HG03469 (cell line): ENCODE data around the gene B9D1.

Experiments
- ATAC-seq: cut with Tn5 transposase; IDR thresholded peaks from one replicate; pipeline ENCODE4 v1.9.1; 2021; ENCODE audit warnings: mild to moderate bottlenecking, moderate library complexity, moderate number of reproducible peaks; ENCODE audit not compliant: unreplicated experiment

Gene B9D1

DNA sequence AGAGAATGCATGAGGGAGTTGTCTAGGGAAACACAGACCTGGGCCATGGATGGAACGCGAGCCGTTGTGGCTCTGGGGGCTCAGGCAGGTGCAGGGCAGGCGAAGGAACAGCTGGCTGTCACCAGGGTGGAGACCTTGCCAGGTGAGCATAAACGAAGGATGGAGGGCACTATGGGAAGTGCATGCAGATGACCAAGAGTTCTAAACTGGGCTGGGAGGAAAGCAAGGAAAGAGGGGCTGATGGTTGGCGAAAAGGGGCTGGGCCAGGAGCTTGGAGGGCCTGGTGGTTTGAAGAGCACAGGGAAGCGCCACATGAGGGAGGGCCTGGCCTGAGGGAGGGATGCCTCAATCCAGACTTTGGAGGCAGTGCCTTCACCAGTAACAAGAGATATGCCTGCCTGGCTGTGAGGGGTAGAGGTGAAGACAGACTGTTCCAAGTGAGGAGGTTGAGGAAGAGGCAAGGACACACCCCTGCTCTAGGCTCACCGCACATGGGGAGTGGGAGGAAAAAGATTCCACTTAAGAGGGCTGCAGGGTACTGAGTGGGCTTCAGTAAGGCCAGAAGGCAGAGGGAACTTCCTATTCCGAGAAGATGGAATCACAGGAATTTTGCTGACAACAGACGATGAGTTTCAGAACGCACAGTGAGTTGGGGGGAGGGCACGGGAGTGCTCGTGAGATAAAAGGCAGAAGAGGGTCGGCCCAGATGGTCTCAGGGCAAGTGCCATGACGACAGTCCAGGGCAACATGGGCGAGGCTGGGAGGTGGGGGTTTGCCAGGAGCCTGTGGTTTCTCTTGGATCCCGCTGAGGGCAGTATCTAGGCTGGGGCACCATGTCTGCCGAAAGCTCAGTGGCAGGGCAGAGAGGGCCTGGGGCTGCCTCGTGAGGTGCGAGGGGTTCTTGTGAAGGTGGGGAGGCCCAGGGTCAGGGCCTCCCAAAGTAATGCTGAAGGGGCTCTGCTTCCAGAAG is 20.6 kb downstream of the B9D1 start:
- no peak for ATAC-seq

DNA sequence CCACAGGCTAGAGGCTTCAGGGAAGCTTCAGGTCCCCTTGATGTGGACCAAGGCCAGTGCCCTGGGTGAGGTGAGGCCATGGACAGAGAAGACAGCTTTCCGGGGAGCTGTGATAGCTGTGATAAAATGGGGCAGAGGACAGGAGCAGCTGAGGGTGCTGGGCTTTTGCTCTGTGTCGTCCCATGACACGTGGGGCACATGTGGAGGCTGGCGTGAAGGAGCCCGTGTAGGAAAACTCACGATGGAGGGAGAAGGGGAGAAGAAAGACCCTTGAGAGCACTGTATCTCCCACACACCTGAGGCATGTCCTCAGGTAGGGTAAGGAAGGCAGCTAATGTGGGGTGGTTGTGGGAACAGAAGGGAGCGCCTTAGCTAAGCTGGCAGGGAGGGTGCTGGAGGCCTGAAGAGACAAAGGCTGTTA is 21.3 kb downstream of the B9D1 start:
- ATAC-seq: no peak

DNA sequence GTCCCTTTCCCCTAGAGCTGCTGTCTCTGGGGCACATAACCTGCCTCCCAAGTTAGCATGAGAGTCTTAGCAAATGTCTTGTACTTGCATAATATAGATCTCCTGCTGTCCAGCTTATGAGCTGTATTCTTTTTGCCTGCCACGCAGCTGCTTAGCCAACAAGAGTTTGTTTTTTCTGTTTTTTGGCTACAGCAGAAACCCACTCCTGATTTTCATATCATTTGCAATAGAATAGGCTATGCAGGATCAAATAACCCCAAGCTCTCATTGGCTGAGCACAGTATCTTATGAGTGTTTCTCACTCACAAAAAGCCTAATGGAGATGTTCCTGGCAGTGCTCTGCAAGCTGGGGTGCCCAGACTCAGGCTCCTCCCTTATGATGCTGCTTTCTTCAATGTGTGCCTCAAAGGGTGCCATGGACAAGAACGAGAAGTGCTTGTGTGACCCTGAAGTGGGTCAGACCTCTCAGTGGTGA is 23.1 kb downstream of the B9D1 start:
- no peak for ATAC-seq

DNA sequence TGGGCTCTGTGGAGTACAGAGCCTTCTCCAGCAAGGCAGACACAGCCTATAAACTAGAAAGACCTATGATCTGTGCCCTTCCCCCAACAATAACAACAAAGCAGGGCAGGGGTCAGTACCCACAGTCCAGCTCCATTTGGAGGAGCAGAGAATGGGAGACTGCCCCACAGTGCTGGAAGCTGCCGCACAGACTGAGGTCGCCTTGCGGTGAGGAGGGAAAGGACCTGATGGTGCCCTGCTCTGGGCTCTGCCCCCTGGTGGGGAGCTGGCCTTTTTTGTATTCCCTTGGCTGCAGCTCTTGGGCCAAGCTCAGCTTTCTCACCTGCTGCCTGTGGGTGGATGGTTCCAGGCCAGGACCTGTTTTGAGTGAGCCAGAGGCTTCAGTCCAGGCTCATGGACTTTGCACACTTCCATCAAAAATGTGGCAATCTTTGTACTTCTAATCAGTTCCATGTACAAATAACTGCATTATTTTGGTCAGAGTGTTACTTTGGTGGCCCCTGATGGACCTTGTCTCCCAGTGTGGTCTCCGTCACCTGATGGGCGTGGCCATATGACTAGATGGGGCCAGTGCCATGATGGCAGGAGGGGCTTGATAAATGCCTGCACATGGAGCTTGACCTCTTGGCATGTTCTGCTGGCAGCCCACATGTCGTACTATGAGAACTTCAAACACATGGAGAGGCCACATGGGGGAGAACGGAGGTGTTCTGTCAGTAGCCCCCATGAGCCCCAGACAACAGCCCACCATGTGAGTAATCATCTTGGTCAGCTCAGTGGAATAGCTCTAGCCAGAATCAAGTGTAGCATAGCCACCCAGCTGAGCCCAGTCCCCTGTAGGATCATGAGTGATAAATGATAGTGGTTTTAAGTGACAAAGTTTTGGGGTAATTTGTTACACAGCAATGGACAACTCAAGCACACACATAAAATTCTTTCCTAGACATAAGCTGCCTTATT is 24.2 kb downstream of the B9D1 start:
- no peak for ATAC-seq

DNA sequence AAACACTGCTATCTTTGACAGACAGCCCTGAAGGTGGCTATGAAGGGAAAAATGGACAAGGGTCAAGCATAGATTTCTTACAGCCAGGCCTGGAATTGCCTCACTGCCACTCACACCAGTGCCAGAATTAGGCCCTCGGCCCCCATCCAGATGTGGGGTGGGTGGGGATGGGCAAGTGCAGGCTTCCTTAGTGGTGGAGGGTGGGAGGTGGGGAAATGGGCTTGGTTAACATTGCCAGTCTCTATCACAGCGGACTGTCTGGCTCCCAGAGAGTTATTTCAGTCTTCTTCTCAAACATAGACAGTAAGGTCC is 24.9 kb downstream of the B9D1 start:
- no peak for ATAC-seq

DNA sequence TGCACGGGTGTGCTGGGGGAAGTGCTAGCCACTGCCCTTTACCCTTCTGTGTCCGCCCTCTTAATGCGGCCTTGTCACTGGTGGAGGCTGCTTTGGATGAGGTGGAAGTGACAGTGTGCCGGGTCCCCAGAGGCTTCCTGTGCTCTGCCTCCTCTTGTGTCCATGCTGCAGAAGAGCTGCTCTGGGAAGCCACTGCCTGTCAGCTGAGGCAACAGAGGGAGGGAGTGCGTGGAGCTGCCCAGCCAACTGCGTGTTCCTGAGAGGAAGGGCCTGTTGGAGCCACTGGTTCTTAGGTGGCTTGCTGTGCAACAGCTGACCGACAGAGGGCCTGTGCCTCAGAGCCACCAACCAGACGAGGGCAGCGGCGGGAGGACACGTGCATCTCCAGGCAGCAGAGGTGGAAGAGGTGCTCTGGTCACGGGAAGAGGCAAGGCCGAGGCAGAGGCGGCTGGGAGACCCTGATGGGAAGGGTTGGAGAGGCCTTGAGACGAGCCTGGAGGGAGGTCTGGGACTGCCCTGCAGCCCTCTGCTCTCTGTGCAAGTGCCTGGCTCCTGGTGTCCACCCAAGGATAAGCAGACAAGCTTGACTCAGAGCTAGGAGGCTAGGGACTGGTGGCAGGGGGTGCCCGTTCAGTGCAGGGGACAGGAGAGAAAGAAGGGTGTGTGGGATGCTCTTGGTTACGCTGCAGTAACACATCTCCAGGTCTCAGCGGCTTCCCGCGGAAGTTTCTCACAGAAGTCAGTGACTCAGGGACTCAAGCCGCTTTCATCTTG is 25.4 kb downstream of the B9D1 start:
- no peak for ATAC-seq

DNA sequence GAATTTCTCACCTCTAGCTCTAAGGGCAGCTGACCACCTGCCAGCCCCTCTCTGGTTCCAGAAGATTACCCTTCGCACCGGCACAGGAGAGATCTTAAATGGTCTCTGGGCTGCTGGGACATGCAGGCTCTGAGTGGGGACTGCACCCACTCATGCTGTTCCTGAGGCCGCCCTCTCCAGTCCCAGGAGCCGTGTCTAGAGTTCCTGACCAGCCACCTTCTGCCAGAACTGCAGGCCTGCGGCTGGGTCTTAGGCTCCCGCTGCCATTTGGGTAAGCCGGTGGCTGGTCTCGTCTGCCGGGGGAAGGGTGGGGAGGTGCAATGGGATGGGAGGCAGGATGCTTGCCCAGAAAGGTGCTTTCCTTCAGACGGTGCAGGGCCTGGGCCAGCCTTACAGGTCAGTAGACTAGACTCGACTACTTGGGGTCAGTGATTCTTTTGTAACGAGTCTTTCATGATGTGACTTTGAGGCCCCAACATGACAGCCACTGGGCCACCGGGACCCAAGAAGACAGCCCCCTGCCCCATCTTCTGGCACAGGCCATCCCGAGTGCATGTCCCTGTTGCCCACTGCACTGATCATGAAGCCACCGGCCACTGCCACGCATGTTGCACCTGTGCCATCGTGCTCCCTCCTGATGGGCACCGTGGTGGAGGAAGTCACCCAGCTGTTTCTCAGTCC is 26.4 kb downstream of the B9D1 start:
- ATAC-seq: no peak

DNA sequence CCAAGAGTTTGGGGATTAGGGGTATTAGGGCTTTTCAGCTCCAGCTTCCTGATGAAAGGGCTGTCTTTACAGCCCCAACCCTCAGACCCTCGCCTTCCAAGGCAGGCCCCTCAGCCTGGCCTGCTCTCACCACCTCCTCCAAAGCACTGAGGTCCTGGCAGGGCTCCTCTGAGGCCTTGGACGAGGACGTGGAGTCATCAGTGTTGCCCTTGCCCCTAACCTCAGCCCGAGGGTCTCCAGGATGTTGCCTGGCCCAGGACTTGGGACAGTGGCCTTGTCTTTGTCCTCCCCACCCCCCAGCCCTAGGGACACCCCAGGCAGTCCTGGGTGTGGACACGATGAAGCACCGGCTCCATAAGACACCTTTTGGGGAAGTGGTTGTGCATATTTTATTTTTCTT is 28.2 kb downstream of the B9D1 start:
- ATAC-seq: no peak

DNA sequence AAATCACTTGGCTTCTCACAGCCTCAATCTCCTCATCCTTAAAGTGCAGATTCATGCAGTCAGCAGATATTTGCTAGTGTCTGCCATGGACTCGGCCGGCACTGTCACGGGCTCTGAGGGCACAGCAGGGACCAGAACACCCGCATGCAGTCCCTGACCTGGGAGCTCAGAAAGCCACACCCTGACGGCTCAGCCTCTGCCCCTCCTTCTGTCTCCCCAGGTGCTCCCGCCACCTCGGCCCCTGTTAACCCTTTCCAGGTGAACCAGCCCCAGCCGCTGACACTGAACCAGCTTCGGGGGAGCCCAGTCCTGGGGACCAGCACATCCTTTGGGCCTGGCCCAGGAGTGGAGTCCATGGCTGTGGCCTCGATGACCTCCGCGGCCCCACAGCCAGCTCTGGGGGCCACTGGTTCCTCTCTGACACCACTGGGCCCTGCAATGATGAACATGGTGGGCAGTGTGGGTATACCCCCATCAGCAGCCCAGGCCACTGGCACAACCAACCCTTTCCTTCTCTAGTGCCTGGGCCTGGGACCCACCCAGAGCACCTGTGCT is 28.7 kb downstream of the B9D1 start:
- no peak for ATAC-seq

DNA sequence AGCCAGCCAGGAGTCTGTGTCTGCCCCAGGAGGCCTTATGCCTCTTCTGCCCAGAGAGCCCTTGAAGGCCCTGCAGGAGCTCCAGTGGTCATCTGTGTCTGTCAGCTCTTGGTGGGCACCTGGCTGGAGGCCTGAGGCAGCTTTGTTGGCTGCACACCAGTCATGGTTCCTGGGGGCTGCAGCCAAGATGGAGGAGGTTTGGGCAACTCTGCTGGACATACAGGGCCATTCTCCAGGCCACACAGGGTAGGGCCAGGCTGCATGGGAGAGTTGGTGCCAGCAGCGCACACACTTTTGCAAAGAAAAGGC is 29.4 kb downstream of the B9D1 start:
- no peak for ATAC-seq

DNA sequence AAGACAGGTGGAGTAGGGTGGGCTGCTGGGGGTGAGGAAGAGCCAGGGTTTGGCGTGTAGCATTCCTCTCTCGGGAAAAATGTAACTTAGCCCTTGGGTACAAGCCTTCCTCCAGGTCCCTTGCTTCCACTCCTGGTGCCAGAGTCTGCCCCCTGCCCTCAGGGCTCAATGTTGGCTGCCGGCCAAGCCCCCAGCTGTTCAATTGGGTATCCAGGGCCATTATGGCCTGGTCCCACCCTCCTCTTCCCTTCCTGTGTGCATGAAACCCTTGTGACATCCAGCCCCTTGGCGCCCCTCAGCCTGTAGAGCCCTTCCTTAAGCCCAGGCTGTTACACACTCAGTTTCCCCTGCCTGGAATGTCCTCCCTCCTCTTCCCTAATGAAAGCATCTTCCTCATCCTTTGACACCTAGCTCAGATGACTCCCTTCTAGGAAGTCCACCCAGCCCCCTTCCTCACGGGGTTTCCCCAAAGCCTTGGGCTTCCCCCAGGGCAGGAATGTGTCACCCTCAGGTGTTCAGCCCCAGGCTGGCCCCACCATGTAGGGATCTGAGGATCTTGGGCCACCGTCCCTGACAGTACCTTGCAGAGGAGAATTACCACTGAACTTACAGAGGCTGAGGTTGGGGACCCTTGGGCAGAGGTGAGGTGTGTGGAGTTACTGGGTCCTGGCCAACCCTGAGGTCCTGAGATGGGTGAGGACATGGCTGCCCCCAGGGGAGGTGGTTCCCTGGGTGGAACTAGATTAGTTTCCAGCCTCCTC is 30.0 kb downstream of the B9D1 start:
- no peak for ATAC-seq

DNA sequence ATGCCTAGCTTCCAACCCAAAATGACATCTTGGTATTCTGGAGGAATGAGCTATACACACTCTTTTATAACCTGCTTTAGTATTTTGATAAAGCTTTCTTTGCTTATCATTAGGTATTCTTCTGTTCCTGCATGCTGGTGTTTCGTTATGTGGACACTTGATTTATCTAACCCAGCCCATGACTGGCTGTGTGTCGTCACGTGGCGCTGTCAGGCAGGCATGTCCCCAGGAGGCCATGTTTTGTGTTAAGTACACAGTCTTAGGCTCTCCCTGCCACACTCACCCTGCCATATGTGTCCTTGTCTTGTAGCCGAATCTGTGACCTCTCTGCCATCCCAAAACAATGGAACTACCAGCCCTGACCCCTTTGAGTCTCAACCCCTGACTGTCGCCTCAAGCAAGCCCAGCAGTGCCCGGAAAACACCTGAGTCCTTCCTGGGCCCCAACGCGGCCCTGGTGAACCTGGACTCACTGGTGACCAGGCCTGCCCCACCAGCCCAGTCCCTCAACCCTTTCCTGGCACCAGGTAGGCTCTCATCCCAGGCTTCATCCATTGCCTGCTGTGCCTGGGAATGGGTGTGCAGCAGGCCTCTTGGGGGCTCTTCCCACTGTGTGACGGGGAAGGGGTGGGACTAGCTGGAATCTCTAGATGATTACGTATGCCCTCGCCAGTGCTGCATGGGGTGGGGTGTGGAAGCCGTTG is 30.8 kb downstream of the B9D1 start:
- ATAC-seq: no peak

DNA sequence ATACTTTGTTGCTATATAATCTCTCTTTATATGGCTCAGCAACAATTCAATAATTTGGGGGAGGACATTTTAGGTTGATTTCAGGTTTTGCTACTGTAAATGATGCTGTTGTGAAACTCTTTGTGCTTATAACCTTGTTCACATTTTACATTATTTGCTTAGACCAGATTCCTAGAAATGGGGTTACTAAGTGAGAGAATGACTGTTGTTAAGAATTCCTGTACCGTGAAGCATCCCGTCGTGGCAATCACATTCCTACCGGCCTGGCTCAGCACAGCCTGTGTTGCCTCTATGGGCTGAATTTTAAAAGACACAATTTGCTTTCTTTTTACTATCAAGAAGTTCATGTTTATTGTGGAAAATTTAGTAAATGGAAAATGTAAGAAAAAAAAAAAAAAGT is 31.4 kb downstream of the B9D1 start:
- ATAC-seq: no peak

DNA sequence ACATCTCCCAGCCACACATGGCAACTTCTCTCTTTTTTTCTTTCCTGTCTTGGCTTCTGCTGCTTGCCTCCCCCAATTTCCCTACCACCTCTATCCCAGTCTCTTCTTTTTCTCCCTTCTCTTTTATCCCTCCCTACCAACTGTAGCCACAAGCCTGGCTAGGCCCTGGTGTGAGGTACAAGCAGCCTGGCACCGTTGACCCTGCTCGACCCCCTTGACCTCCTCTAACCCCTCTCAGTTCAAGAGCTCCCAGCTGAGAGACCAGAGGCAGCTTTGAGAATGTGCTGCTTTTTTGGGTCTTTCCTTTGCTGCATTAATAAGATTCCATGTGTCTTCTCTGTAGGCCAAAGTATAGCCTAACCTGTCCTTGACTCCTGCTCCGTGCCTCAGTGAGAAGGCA is 32.3 kb downstream of the B9D1 start:
- ATAC-seq: no peak

DNA sequence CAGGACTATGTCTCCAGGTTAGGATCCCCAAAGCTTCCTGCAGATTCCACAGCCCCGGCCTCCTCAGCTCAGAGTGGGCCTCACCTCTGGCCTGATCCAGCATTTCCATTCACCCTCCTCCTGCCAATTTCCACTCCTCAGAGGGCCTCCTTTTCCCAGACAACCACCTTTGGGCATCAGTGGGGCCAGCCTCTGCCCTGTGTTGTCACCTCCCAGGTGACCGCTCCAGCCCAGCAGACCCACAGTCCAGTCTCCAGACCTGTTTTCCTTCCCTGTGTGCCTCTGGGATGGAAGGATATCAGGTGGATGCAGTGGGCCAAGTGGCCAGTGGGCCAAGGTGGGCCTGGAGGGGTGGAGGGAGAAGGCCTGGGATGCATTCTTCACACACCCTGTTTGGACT is 32.7 kb downstream of the B9D1 start:
- ATAC-seq: no peak

DNA sequence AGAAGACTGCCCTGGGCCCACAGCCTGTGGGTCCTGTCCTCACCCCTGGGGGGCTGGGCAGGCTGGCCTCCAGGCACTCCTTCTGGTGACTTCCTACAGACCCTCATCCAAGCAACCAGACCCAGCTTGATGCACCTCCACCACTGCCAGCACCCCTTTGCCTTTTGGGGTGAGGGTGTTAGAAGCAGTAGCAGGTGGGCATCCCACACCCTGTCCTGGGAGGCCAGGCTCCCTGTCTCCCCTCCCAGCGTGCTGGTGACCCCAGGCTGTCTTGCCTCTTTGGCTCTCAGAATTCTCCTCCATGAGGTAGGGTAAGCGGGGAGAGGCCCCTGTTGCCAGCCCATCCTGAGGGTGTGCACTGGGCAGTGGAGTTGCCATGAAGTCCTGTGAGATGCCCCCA is 33.4 kb downstream of the B9D1 start:
- ATAC-seq: no peak

DNA sequence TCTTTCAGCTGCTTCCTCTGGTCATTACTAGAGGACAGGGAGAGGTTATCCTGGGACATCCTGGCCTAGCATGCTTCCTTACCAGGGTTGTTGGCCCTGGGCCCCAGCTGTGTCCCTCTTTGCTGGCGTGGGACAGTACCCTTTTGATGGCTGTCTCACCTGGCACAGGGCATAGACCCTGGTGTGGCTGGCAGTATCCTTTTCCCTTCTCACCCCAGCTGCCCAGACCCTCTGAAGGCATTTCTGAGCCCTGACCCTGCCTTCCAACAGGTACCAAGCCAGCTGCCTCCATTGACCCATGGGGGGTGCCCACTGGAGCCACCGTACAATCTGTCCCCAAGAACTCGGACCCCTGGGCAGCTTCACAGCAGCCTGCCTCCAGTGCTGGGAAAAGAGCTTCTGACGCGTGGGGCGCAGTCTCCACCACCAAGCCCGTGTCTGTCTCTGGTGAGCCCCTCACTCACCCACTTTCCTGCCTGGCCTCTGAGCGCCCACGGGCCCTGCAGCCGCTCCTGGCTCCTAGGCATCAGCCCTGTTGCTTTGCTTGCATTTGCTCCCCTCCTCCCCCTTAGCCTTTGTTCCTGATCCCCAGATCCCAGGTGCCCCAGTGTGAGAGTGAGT is 34.0 kb downstream of the B9D1 start:
- no peak for ATAC-seq

DNA sequence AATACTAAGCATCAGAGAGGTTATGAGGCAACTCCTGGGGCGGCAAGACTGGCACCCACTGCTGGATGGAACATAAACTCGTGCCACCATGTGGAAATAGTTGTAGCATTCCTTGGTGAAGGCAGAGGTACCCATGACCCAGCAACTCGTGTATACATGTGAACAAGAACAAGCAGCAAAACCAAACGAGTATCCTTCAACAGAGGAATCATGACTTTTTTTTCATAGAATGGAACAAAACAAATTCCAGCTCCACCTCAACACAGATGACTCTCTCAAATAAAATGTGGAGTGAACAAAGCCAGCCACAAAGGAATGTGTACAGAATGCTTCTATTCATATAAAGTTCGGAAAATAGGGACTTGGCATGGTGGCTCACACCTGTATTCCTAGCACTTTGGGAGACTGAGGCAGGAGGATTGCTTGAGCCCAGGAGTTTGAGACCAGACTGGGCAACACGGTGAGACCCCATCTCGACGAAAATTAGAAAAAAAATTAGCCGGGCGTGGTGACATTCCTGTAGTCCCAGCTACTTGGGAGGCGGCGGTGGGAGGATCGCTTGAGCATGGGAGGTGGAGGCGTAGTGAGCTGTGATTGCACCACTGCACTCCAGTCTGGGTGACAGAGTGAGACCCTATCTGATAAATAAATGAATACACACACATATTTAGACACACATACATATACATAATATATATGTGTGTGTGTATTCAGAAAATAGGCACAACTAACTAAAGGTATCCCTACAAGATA is 35.3 kb downstream of the B9D1 start:
- ATAC-seq: no peak
